ELF-1 (cell line): ENCODE measurements around the gene CMTM2.
"Not testable (repeated sequence)": the region's sequence is repeated elsewhere in the genome, so short reads cannot be mapped to it uniquely, and the experiment has no call there.

Experiments used
- DNase-seq: peaks from one replicate; pipeline ENCODE4 v3.0.0-alpha.2; 2016; ENCODE audit warnings: low read depth, low spot score

The CMTM2 gene

GRCh38 chr16:66605979-66606751, 26.9 kb downstream of the CMTM2 start:
- DNase-seq, result no peak

GRCh38 chr16:66608241-66609138, 29.2 kb downstream of the CMTM2 start:
- peak; percentile 98 for DNase-seq

- DNase-seq, result no peak
Measured at GRCh38 chr16:66609139-66609510, 29.9 kb downstream of the CMTM2 start.

- no peak for DNase-seq
Measured at GRCh38 chr16:66610111-66610820, 31.0 kb downstream of the CMTM2 start.

- not testable (repeated sequence) for DNase-seq
Measured at GRCh38 chr16:66611911-66612310, 32.6 kb downstream of the CMTM2 start.

GRCh38 chr16:66612422-66612821, 33.2 kb downstream of the CMTM2 start:
- no peak for DNase-seq

- peak; percentile 66 for DNase-seq
Measured at GRCh38 chr16:66614161-66614802, 35.0 kb downstream of the CMTM2 start.

GRCh38 chr16:66616169-66616568, 36.9 kb downstream of the CMTM2 start:
- no peak for DNase-seq

GRCh38 chr16:66616592-66616991, 37.3 kb downstream of the CMTM2 start:
- DNase-seq, result no peak

GRCh38 chr16:66617010-66617434, 37.8 kb downstream of the CMTM2 start:
- no peak for DNase-seq

GRCh38 chr16:66617728-66618127, 38.5 kb downstream of the CMTM2 start:
- peak; percentile 56 for DNase-seq

GRCh38 chr16:66618588-66619375, 39.5 kb downstream of the CMTM2 start:
- DNase-seq, result no peak

- peak; percentile 56 for DNase-seq
Measured at GRCh38 chr16:66619534-66620428, 40.5 kb downstream of the CMTM2 start.

GRCh38 chr16:66620429-66620795, 41.1 kb downstream of the CMTM2 start:
- no peak for DNase-seq

GRCh38 chr16:66621973-66622372, 42.7 kb downstream of the CMTM2 start:
- no peak for DNase-seq

- DNase-seq, result no peak
Measured at GRCh38 chr16:66622863-66623262, 43.6 kb downstream of the CMTM2 start.

GRCh38 chr16:66623755-66624154, 44.5 kb downstream of the CMTM2 start:
- no peak for DNase-seq

GRCh38 chr16:66627611-66628378, 48.5 kb downstream of the CMTM2 start:
- not testable (repeated sequence) for DNase-seq

GRCh38 chr16:66629856-66630255, 50.6 kb downstream of the CMTM2 start:
- DNase-seq, result no peak
